Caco-2 (cell line): ENCODE data around the gene TIMM17A. TPM values are rescaled to one million over a fixed set of nuclear protein-coding genes. Genes with fewer than 3 reads are reported as not detected.
A peak's percentile ranks its signal among the peaks of the same experiment; 100 is the strongest.

Experiments used
- BruUV-seq: library from RNA; stranded (reverse); fragments of 400-500 nt; replicated peaks from 2 replicates; lab custom pipeline; 2021; lab: Mats Ljungman, UMichigan
- CTCF ChIA-PET: fragments of 300-600 bp; sonication (Branson Sonifier 250); formaldehyde crosslinking; loops from one replicate; lab custom pipeline; 2022; ENCODE audit warnings: antibody characterized with exemption; lab: Charles Lee
- POLR2A ChIA-PET: fragments of 300-600 bp; sonication (Branson Sonifier 250); formaldehyde crosslinking; loops from one replicate; lab custom pipeline; 2022; ENCODE audit warnings: antibody characterized with exemption; lab: Charles Lee
- DNase-seq, 2 experiments: peaks; one replicate each; pipeline versions ENCODE4 v3.0.0 to v3.0.0-alpha.2; 2020 to 2022
- H3K27me3 ChIP-seq: replicated peaks from 2 replicates; pipeline ENCODE4 v1.6.0; 2011; ENCODE audit warnings: low read length; ENCODE audit not compliant: control insufficient read depth, insufficient read depth
- H3K36me3 ChIP-seq: 2 replicates; pipeline ENCODE4 v1.5.1; 2011; ENCODE audit warnings: low read length; ENCODE audit not compliant: control insufficient read depth, insufficient read depth
- H3K4me1 ChIP-seq: fragments of 250-450 bp; sonication (Bioruptor Pico); 2 replicates; pipeline ENCODE4 v1.5.1; 2020; ENCODE audit warnings: mild to moderate bottlenecking
- H3K4me3 ChIP-seq: 2 replicates; pipeline ENCODE4 v1.5.1; 2011; ENCODE audit warnings: low read depth, mild to moderate bottlenecking, control low read depth, low read length
- H3K9me3 ChIP-seq: fragments of 250-450 bp; sonication (Bioruptor Pico); 2 replicates; pipeline ENCODE4 v1.5.1; 2020; ENCODE audit warnings: mild to moderate bottlenecking, moderate library complexity
- H3K27ac Mint-ChIP-seq: one replicate; pipeline ENCODE4 v1.8.0; 2022; ENCODE audit warnings: mixed read lengths; ENCODE audit not compliant: unreplicated experiment
- H3K27me3 Mint-ChIP-seq: one replicate; pipeline ENCODE4 v1.8.0; 2022; ENCODE audit warnings: mixed read lengths; ENCODE audit not compliant: insufficient read depth, unreplicated experiment
- H3K36me3 Mint-ChIP-seq: one replicate; pipeline ENCODE4 v1.8.0; 2022; ENCODE audit warnings: mild to moderate bottlenecking, mixed read lengths; ENCODE audit not compliant: insufficient read depth, unreplicated experiment
- H3K4me1 Mint-ChIP-seq: one replicate; pipeline ENCODE4 v1.8.0; 2022; ENCODE audit warnings: low read depth, mixed read lengths; ENCODE audit not compliant: unreplicated experiment
- H3K4me3 Mint-ChIP-seq: one replicate; pipeline ENCODE4 v1.8.0; 2022; ENCODE audit warnings: mild to moderate bottlenecking, moderate library complexity, mixed read lengths; ENCODE audit not compliant: unreplicated experiment
- H3K9me3 Mint-ChIP-seq: one replicate; pipeline ENCODE4 v1.8.0; 2022; ENCODE audit warnings: mixed read lengths; ENCODE audit not compliant: unreplicated experiment
- intact Hi-C: fragments of 100-400 bp; cut with micrococcal nuclease; formaldehyde crosslinking; loops from one replicate; pipeline ENCODE4 v1.10.0; 2022; ENCODE audit not compliant: unreplicated experiment
- total RNA-seq: library from RNA; stranded (reverse); gene quantifications from 2 replicates; pipeline ENCODE4 v1.2.3, GENCODE V29; 2022
- TF ChIP-seq, protein P1 (sequence below), 2 experiments: fragments of 200-600 bp in 1 of 2; IDR thresholded peaks; 1 replicate in 1 of 2; 2 replicates in 1 of 2; pipeline versions ENCODE4 v1.5.1 to v1.8.0; 2011 to 2022; ENCODE audit warnings: antibody characterized with exemption in 1 of 2, control low read depth in 1 of 2, inconsistent platforms in 1 of 2, low read depth in 1 of 2, low read length in 1 of 2, mild to moderate bottlenecking in 1 of 2, moderate library complexity in 1 of 2; ENCODE audit not compliant: insufficient read depth in 1 of 2, severe bottlenecking in 1 of 2, unreplicated experiment in 1 of 2

Gene TIMM17A
- total RNA-seq, 1 experiment from 2014 or later = 63.7 TPM

DNA sequence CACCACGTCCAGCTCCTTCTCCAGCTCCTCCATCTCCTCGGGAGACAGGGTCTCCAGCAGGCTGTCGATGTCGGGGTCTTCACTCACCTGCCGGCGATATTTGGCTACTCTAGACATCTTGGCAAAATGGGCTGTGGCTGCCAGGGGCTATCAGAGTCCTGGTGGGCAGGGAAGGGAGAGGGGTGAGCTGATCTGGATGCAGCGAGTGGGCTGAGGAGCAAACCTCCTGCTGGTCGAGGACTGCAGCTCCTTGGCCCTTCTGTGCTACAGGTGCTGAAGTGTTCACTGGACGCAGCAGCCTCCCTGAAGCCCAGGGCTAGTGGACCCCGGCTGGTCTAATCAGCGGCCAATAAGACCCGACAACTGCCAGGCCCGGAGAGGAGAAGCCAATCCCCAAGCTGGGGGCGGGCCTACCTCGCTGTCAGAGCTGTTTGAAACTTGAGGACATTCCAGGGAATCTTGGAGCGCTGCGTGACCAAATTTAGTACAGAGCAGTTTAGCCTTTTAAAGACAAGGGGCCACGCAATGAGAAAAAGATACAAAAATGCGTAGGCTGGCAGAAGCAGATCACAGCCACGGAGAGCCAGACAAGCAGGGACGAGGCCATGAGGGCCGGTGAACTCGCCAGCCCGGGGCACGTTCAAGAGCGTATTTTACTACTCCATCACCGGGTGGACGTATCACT is 8.9 kb upstream of the TIMM17A start, which contains the start of gene LMOD1:
LMOD1 (minus strand) TSS at position 325 of the 685 bp plus-strand sequence; CDS start at position 117, 208 bp downstream.
- Mint-ChIP-seq H3K27ac (peak within 1 kb of the TSS; percentile 18), H3K27me3 (peaks cover 9% of the 10 kb centered on the region), H3K4me1 (peaks cover 20% of the 10 kb centered on the region), H3K36me3 (no peaks in the 10 kb centered on the region), H3K9me3 (no peaks in the 10 kb centered on the region), H3K4me3 (peak within 1 kb of the TSS; percentile 81)
- peak; percentile 86 to 88 for DNase-seq
- intact Hi-C loops = loop anchor here (1.0 kb wide), 1 partner anchor 9 kb away; the partner anchor contains the start of gene TIMM17A
- no peaks in the 10 kb centered on the region for H3K36me3 ChIP-seq
- H3K9me3 ChIP-seq = no peaks in the 10 kb centered on the region
- TF ChIP-seq, protein P1, sequence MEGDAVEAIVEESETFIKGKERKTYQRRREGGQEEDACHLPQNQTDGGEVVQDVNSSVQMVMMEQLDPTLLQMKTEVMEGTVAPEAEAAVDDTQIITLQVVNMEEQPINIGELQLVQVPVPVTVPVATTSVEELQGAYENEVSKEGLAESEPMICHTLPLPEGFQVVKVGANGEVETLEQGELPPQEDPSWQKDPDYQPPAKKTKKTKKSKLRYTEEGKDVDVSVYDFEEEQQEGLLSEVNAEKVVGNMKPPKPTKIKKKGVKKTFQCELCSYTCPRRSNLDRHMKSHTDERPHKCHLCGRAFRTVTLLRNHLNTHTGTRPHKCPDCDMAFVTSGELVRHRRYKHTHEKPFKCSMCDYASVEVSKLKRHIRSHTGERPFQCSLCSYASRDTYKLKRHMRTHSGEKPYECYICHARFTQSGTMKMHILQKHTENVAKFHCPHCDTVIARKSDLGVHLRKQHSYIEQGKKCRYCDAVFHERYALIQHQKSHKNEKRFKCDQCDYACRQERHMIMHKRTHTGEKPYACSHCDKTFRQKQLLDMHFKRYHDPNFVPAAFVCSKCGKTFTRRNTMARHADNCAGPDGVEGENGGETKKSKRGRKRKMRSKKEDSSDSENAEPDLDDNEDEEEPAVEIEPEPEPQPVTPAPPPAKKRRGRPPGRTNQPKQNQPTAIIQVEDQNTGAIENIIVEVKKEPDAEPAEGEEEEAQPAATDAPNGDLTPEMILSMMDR (IDR thresholded peaks at IDR 0.05; ENCODE audit: insufficient read depth in 1 of 2, low read depth in 1 of 2, low read length in 1 of 2, severe bottlenecking in 1 of 2, unreplicated experiment in 1 of 2) = no peak
- ChIA-PET CTCF (interaction anchor here (0.6 to 2.3 kb wide), 5 partner anchors 25 to 68 kb away, joined by 3 to 10 read pairs (median 7); no protein-coding TSS in a partner anchor), POLR2A (interaction anchor here (0.6 to 2.0 kb wide), 2 partner anchors 9 to 61 kb away, joined by 3 to 9 read pairs; partner anchors contain the start of gene TIMM17A)
- H3K4me1 ChIP-seq = peaks cover 10% of the 10 kb centered on the region
- peak within 1 kb of the TSS; percentile 28 for H3K4me3 ChIP-seq
- BruUV-seq = no TSS peak
- H3K27me3 ChIP-seq = no peaks in the 10 kb centered on the region

DNA sequence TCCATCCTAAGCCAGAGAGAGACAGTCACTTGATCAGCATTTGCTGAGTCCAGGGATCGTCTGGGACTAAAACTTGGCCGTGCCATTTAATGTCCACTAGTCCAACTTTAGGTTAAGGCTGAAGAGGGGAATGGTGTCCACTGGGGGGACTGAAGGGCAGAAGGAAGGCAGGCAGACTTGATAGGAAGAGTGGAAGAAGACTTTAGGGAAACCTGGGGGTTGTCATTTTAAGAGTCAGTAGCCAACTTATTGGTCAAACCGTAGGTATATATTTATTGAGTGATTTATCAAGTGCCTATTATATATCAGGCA is 7.7 kb upstream of the TIMM17A start:
- Mint-ChIP-seq H3K27me3 (peaks cover 9% of the 10 kb centered on the region), H3K4me3 (peak overlapping the region; percentile 81), H3K27ac (no peak overlapping the region), H3K36me3 (no peaks in the 10 kb centered on the region), H3K4me1 (peaks cover 20% of the 10 kb centered on the region), H3K9me3 (no peaks in the 10 kb centered on the region)
- ChIA-PET CTCF (no interaction called here), POLR2A (no interaction called here)
- Histone ChIP-seq H3K36me3 (no peaks in the 10 kb centered on the region), H3K9me3 (no peaks in the 10 kb centered on the region), H3K27me3 (no peaks in the 10 kb centered on the region), H3K4me3 (no peak overlapping the region), H3K4me1 (peaks cover 10% of the 10 kb centered on the region)
- intact Hi-C loops = no loop called here
- DNase-seq = peak in 1 of 2 experiments; percentile 17
- TF ChIP-seq, protein P1 (IDR thresholded peaks at IDR 0.05; ENCODE audit: insufficient read depth in 1 of 2, low read depth in 1 of 2, low read length in 1 of 2, severe bottlenecking in 1 of 2, unreplicated experiment in 1 of 2) = peak; percentile 10 to 20
- BruUV-seq = no TSS peak

DNA sequence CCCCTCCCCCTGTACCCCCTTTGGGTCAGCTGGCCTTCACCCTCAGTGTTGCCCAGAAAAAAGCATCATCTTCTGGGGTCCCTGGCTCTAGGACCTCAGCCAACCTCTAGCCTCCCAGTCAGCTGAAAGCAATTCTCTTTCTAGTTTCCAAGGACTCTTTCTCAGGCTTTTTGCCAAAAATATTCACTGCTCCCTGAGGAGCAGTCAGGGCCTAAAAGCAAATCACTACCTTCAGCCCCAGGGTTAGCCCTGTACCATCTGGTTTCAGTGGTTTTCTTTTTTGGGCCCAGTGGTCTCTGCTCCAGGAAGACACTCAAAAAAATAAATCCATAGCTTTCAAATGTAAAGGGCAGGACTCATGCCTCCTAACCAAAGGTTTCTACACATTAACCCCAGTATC is 5.8 kb upstream of the TIMM17A start:
- Mint-ChIP-seq H3K4me3 (no peak overlapping the region), H3K36me3 (no peaks in the 10 kb centered on the region), H3K27me3 (peaks cover 9% of the 10 kb centered on the region), H3K9me3 (no peaks in the 10 kb centered on the region), H3K4me1 (peaks cover 23% of the 10 kb centered on the region), H3K27ac (no peak overlapping the region)
- peaks cover 11% of the 10 kb centered on the region for H3K4me1 ChIP-seq
- no TSS peak for BruUV-seq
- ChIA-PET CTCF (no interaction called here), POLR2A (no interaction called here)
- no peak for DNase-seq
- TF ChIP-seq, protein P1 (IDR thresholded peaks at IDR 0.05; ENCODE audit: insufficient read depth in 1 of 2, low read depth in 1 of 2, low read length in 1 of 2, severe bottlenecking in 1 of 2, unreplicated experiment in 1 of 2) = no peak
- intact Hi-C loops = no loop called here
- H3K27me3 ChIP-seq = no peaks in the 10 kb centered on the region
- H3K9me3 ChIP-seq = no peaks in the 10 kb centered on the region
- H3K4me3 ChIP-seq = no peak overlapping the region
- H3K36me3 ChIP-seq = no peaks in the 10 kb centered on the region
